Astrocyte of the hippocampus (primary cell): ENCODE data around the gene URAD.
A peak's percentile ranks its signal among the peaks of the same experiment; 100 is the strongest.
"Not testable (repeated sequence)": the region's sequence is repeated elsewhere in the genome, so short reads cannot be mapped to it uniquely, and the experiment has no call there.

Source experiments
- DNase-seq: peaks from one replicate; pipeline ENCODE4 v3.0.0; 2011; ENCODE audit warnings: low read depth, low spot score

The URAD gene, protein sequence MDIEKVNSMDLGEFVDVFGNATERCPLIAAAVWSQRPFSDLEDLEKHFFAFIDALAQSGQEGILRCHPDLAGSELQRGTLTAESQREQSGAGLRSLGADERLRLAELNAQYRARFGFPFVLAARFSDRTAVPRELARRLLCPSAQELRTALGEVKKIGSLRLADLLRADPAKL

DNA sequence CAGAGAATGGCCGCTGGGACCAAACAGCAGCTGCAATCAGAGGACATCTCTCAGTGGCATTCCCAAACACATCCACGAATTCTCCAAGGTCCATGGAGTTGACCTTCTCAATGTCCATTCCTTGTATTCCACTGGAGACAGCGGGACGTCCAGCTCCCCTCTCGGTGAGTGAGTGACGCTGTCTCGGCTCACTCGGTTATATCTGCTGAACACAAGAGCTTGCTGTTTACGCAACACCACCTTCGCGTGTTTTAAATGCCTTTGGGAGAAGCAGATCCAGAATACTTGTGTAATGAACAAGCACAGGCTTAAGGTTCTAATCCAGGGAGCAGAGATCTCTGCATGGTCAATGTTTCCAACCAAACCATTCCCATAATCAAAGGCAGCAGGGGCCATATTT lies at the start of gene URAD:
Gene URAD, minus strand, starts transcription at position 174 of the 400 bp plus-strand sequence. Its CDS starts 56 bp downstream, at position 118.
- no peak for DNase-seq

DNA sequence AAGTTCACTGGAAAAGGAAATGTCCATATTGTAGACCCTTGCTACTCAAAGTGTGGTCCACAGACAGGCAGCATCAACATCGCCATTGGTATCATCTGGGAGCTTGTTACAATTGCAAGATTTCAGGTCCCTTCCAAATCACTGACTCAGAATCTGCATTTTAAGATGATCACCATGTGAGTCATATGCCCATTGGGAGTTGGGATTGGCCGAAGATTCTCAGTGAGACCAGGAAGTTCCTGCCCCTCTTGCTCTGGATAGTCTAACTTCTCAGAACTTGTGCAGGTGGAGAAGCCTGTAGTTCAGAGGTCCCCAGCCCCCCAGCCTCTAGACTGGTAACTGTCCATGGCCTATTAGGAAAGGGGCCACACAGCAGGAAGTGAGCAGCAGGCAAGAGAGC lies 48.9 kb upstream of the URAD start:
- no peak for DNase-seq

DNA sequence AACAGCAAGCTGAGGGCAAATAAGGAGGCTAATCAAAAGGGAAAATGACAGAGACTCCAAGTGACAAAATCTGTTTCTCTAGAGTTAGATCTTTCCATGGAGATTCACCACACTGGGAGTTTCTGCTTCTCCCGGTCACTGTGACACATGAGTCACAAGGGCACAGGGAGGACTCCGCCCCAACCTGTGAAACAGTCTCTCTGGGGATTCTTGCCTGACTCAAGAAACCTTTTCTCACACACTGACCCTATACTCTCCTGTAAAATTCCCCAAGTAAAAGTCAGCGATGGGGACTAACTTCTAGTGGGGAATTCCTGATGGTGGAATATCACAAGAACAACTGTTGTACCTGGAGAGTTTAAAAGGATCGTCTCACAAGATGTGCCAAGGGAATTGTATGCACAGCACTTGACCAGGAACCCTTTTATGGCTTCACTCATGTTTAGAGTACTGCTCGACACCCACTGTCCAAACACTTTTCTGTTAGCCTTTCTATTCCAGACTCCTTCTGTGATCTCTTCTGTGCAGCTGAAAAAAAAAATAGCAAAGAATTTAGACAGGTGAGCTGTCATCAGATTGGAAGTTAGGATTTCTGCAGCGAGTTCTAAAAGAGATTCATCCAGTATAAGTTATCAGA lies 46.8 kb upstream of the URAD start:
- no peak for DNase-seq

DNA sequence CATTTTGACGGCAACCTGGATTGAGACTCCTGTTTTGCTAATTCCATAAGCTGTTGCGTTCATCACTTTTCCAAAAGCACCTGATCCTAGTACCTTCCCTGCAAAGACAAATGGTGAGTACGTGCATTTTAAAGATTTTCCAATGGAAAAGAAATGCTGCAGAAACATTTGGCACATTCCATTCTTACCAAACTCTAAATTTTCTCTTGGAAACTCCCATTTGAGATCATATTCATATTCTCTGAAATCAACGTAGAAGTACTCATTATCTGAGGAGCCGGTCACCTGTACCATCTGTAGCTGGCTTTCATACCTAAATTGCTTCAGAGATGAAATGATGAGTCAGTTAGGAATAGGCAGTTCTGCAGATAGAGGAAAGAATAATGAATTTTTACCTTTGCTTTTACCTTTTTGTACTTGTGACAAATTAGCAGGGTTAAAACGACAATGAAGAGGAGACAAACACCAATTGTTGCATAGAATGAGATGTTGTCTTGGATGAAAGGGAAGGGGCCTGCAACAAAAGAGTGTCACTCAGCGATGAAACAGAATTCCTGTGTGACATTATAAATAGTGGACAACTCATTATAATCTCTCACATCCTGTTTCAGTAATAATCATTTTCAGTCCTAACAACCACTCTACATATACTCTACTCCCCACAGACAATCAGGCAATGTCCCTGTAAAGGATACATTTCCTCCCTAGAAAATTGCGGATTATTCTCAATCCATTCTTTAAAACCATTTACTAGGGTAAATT lies 45.6 kb upstream of the URAD start:
- DNase-seq, result no peak

DNA sequence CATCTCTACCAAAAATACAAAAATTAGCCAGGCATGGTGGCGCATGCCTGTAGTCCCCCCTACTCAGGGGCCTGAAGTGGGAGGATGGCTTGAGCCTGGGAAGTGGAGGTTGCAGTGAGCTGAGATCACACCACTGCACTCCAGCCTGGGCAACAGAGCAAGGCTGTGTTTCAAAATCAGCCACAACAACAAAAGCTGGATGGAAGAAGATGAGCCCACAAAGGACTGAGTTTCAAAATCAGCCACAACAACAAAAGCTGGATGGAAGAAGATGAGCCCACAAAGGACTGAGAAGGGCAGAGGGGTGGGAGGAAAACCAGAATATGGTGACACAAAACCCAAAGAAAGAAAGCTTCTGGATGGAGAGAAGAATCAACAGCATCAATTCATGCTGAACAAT lies 43.9 kb upstream of the URAD start:
- DNase-seq, result not testable (repeated sequence)

DNA sequence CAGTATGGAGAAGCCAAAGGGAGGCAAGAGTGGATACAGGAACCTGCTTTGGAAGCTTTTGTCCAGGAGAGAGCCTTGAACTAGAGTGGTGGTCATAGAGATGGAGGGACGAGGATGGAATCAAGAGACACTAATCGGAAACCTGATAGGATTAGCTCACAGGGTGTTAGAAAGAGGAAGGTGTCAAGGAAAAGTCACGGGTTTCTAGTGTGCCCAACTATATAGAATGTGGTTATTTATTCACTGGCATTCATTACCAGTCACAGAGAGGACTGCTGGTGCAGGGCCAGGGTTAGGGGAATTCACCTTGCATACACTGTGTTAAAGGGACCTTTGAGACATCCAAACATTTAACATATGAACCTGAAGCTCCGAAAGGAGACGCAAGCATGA lies 43.4 kb upstream of the URAD start:
- no peak for DNase-seq

DNA sequence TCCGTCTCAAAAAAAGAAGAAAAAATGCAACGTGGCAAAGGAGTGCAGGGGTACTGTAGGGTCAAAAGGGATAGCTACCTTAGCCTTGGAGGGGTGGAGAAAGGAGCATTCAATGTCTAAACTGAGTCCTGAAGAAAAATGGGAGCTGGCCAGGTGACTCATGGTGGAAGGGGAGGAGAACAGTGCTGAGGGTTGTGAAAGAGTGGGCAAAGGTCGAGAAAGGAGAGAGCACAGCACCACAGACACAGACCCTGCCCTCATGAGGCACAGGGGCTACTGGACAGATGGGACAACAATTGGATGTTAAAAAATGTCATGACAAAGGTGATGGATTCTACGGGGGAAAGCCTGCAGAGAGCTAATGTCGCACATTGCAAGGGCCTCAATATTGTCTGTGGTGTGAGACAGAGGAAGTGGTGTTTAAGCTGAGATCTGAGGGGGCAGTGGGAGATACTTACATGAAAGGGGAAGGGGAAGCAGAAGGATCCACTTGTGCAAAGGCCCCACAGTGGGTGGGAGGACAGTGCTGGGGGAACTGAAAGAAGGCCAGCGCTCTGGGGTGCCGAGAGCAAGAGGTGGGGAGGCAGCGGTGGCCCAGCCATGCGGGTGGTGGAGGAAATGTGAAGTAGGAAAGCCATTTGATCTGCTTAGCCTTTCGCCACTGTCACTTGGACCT lies 42.9 kb upstream of the URAD start:
- DNase-seq, result no peak

DNA sequence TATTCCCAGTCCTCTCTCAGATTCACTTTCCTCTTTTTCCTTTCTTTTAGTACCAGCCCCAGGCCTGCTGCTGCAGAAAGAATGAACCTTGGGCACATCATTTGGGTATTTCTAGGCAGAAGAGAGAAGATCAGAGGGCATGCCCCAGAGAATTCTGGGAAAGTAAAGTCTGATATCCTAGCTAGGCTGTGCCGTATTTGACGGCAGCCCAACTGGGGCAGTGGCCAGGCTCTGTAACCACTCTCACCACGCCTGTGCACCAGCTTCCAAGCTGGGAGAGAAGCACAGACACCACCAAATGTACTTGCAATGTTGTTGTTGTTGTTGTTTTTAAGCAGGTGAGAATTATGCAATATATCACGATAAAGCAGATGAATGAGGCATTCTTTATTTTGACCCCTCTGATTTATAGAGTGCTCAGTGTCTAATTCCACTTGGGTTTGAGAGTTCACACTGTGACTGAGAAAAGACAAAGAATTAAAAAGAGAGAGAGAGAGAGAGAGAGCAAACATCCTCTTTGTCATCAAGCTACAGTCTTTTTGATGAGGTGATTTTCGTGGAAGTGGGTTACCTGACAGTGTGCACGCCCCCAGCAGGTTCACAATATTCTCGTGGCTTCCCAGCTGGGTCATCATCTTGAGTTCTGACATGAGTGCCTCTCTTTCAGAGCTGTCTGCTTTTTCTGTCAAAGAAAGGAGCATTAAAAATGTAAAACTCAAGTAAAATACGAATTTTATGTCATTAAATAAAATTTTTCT lies 39.3 kb upstream of the URAD start:
- DNase-seq, result no peak

DNA sequence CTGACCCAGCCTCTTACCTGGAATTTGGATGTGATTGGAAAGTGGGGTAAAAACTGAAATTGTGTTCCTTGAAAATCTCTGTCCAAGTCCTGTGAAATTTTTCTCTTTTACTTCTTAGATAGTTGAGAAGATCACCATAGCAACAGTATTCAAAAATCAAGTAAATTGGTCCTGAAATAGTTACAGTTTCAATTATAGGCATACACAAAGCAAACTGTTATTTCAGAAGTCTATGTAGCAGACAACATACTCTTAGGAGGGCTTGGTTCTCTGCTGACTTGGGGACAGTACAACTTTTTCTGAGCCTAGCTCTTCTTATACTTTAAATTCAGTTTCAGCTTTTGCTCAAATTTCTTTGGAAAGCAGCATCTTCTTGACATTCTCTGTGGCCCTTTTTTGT lies 38.6 kb upstream of the URAD start:
- DNase-seq, result no peak

DNA sequence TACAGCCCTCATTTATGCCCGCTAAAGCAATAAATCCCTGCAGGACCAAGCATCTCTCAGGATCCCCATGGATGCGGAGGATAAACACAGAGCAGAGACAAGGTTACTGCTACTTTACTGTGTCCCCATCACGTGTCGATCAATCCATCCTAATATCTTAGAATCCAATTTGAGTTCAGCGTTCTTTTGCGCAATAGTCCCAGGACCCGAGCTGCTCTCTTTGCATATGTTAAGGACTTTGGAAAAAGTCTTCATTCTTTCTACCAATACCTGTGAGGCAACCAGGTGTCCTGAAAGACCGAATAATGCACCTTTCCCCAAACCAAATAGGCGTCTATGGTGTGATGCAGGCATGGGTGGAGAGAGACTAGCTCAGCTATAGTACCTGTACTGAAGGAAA lies 38.0 kb upstream of the URAD start:
- no peak for DNase-seq

DNA sequence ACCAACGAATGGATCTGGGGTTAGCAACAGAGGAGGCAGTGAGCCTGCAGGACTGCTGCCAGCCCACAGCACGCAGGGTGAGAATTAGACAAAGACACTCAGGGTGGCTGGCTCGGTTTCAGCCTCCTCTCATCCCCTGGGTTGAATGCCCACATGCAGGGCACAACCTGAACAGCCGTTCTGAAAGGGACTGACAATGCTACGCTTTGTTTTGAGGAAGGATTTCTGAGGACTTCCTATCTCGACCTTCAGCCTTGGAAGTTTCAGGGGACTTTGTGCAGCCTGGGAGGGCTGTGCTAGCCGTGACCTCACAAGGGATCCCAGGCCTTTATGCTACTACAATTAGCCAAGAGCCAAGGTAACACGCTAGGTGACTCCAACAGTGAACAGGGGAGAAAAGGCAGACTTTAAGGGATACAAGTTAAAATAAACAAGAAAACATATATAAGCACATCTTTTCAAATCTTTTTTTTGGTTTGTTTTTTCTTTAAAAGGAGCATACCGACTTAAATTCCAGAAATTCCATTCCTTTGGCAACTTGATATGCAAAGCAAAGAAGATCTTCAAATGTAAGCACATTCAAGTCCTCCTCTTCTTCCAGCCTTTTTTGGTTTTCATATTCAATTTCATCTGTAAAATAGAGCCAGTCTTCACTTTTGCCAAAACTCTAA lies 34.5 kb upstream of the URAD start:
- DNase-seq, result peak; percentile 24

DNA sequence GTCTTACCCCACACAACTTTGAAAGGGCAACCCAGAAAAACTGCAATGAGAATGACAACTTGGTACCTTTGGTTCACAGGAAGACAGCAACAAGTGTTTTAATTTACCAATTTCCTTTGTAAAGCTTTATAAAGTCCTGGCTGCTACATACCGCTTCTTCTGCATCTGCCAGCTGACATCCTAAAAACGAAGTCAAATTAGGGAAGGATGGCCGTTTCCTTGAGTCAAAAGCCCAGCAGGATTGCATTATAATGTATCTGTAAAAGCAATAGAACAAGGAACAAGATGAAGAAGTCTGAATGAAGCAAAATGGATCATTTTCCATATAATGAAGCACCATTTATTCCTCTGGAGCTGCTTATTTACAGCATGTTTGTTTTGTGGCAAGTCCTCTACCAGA lies 25.8 kb upstream of the URAD start:
- DNase-seq, result no peak

DNA sequence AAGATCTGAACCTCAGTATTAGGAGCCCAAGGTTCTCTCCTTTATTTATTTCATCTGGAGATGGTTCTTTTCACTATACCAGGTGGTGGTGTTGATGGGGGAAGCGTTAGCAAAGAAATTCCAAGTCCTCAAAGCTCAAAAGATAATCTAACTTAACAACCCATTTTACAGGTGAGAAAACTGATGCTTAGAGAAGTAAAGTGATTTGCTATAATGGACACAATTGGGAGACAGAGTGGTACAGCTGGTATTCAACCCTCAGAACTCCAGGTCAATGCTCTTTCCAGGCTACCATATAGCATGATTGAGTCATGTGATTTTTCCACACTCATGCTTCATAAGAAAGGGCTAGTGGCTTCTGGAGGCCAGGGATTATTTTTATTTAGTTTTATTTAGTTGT lies 25.0 kb upstream of the URAD start:
- no peak for DNase-seq

DNA sequence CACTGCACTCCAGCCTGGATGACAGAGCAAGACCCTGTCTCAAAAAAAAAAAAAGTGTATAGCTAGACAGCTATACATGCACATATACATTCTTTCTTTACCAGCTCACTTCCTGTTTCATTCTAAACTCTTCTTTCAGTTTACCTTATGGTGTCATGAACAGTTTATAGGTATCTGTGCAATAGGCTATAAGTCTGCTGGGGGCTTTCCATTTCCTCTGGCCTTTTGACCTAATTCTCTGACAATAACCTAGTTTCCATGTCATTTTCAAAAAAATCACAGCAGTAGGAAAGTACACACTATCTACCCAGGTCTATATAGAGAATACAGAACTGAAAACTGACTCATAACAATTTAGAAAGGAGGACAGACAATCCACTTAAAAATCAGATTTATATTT lies 24.4 kb upstream of the URAD start:
- no peak for DNase-seq

DNA sequence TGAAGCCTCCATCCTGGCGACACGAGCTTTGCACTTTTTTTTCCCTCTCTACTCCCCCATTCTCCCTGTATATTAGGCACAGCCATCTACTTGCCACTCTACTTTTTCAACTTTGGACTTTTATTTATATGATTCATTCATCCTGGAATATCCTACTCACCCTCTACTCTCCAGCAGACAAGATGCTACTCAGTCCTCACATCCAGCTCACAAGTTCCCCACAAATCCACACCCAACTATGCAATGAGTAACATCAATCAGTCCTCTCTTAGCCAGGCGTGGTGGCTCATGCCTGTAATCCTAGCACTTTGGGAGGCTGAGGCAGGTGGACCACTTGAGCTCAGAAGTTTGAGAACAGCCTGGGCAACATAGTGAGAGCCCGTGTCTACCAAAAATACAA lies 23.9 kb upstream of the URAD start:
- DNase-seq, result no peak

DNA sequence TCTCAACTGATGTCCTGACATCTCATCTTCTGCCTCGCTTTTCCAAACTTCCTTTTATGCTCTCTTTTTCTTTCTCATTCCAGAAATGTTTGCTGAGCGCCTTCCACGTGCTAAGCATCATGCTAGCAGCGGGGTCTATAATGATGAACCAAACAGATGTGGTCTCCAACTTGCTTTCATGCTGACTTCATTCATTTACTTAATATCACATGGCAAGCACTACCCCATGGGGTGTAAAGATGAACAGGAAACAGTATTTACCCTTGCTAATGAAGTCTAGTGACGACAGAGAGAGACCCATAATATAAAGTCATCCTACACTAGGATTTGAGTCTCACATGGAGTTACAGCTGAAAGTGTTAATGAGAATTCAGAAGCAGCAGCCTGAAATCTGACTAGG lies 21.6 kb upstream of the URAD start:
- no peak for DNase-seq

DNA sequence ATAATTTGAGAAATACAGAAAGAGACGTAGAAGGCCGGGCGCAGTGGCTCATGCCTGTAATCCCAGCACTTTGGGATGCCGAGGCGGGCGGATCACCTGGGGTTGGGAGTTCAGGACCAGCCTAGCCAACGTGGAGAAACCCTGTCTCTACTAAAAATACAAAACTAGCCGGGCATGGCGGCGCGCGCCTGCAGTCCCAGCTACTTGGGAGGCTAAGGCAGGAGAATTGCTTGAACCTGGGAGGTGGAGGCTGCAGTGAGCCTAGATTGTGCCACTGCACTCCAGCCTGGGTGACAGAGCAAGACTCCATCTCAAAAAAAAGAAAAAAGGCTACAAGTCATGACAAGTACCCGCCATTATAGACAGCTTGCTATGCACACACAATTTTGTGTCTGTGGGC lies 16.5 kb upstream of the URAD start:
- DNase-seq, result not testable (repeated sequence)

DNA sequence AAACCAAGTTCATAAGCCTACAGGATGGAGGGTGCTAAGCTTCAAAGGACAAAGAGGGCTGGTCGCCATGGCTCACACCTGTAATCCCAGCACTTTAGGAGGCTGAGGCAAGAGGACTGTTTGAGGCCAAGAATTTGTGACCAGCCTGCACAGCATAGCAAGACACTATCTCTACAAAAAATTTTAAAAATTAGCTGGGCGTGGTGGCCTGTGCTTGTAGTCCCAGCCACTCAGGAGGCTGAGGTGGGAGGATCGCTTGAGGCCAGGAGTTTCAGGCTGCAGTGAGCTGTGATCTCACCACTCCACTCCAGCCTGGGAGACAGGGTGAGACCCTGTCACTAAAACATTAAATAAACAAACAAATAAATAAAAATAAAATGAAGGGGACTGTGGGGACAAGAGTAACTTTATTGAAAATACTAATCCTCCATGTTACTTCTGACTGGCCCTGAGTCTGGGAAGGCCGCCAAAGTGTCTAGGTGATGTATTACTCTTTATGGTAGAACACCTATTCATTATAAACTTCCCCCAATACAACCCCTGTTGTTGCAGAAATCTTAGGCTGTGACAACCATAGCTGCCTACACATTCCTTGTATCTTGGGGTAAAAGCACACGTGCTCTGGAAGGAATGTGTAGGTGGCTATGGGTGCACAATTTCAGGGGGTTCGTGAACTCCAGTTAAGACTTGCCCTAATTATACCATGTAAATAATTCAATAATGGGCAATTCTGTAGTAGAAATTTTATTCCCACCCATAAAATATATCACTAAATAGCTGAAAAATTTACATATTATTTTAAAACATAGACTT lies 14.6 kb upstream of the URAD start:
- DNase-seq, result no peak

DNA sequence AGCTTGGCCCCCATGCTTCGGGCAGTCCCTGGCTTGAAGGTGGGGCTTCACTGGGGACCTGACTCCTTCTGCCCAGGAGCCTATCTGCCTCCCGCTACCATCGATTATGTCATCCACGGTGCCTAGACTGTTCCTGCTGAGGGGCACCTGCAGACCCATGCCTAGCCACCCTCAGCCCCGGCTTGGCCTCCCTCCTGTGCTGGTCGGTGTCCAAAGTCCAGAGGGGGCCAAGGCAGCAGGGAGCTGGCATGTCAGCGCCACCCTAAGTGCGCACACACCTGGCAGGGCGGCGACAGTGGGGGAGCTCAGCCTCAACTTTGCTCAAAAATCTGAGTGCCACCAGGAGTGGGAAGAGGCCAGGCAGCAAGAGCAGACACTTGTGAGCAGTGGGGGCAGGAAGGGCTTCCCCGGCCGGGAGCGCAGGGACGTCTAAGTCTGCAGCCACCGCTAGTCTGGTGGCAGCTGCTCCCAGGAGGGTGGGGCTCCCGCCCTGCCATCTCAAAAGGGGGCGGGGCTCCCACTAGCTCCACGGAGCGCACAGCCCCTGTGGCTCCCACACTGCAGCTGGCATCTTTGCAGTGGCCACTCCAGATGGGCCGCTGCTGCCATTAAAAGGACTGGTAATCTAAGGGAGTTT lies 13.5 kb upstream of the URAD start:
- no peak for DNase-seq

DNA sequence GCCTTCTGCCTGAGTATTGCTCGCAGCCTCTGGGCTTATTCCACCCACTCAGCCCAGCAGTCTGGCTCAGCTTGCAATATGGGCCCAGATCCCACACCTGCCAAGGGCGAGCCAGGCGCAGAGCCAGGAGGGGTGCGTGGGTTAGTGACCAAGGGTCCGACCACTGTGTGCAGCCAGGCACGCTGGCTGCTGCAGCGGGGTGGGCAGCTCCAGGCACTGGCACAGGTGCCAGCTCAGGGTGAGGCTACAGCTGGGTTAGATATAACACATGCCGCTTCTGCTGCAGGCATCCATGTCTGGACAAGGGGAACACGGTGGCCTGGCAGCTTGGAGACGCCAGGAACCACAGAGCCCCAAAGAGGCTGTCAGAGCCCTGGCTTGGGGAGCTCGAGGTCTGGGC lies 12.6 kb upstream of the URAD start:
- no peak for DNase-seq
